ENCODE measurements around the gene SIGLEC15.

DNA sequence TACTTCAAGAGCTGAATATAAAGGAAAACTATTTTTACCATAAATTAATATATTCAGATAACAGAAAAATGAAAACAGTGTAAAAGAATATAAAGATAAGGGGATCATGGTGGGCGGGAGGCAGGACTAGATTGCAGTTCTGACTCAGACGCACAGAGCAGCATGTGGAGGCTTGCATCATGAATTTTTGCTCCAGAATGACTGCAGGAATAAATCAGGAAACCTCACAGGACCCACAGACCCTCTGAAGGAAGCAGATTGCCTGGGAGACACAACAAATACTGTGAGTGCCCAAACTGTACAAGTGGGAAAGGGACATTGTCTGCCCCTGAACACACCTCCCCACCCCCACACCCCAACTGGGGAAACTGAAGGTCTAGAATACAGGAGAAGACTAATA is 19.2 kb upstream of the SIGLEC15 start:
- no peak for TF ChIP-seq REST (IDR thresholded peaks at IDR 0.05; ENCODE audit: low read depth)
- TF ChIP-seq FOXM1 (IDR thresholded peaks at IDR 0.05; ENCODE audit: borderline replicate concordance, low read depth) = no peak
- TF ChIP-seq TAF1 (IDR thresholded peaks at IDR 0.05; ENCODE audit: low read depth) = no peak
- TF ChIP-seq TCF12 (IDR thresholded peaks at IDR 0.05; ENCODE audit: low read depth) = no peak
- TF ChIP-seq EP300 (IDR thresholded peaks at IDR 0.05; ENCODE audit: borderline replicate concordance) = no peak
- TF ChIP-seq YY1 (IDR thresholded peaks at IDR 0.05; ENCODE audit: low read depth) = no peak
- no peak for TF ChIP-seq RAD21 (IDR thresholded peaks at IDR 0.05; ENCODE audit: low read depth)
- no peak for TF ChIP-seq CREB1 (IDR thresholded peaks at IDR 0.05; ENCODE audit: low read depth)
- TF ChIP-seq TEAD4 (IDR thresholded peaks at IDR 0.05) = no peak
- TF ChIP-seq NFIC (IDR thresholded peaks at IDR 0.05) = no peak
- TF ChIP-seq MAX (IDR thresholded peaks at IDR 0.05) = no peak
- TF ChIP-seq CEBPB (IDR thresholded peaks at IDR 0.05) = no peak
- TF ChIP-seq EGR1 (IDR thresholded peaks at IDR 0.05) = no peak
- TF ChIP-seq, protein P1, sequence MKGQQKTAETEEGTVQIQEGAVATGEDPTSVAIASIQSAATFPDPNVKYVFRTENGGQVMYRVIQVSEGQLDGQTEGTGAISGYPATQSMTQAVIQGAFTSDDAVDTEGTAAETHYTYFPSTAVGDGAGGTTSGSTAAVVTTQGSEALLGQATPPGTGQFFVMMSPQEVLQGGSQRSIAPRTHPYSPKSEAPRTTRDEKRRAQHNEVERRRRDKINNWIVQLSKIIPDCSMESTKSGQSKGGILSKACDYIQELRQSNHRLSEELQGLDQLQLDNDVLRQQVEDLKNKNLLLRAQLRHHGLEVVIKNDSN (IDR thresholded peaks at IDR 0.05) = no peak
